Pancreas (tissue), 10 donors: ENCODE results near the gene CDH26. TPM values are rescaled to one million over a fixed set of nuclear protein-coding genes. Genes with fewer than 3 reads are reported as not detected.

Experiments used
- ATAC-seq, 4 donors: fragments of 200-7000 bp; cut with Tn5 transposase; one replicate each; pipeline versions ENCODE4 v1.8.0 to v1.9.1; 2020; ENCODE audit warnings: mild to moderate bottlenecking in 4 of 4, moderate library complexity in 4 of 4
- DNase-seq, 6 donors: peaks; one replicate each; pipeline ENCODE4 v3.0.0-alpha.2; 2020
- FAIRE-seq: peaks from 2 replicates; lab custom pipeline; 2012; peaks lifted over from hg19 to GRCh38; lab: Jason Lieb, UNC
- H3K27ac ChIP-seq, 4 donors: fragments of 200-600 bp; sonication (generic); 1 replicate in 3 of 4; 2 replicates in 1 of 4; pipeline versions ENCODE4 v1.5.0 to v1.8.0; 2020
- H3K27me3 ChIP-seq, 4 donors: fragments of 200-600 bp; one replicate each; pipeline ENCODE4 v1.8.0; 2021
- H3K36me3 ChIP-seq, 3 donors: fragments of 200-600 bp; sonication (generic) in 1 of 3; one replicate each; pipeline versions ENCODE4 v1.5.0 to v1.8.0; 2020 to 2021
- H3K4me1 ChIP-seq, 3 donors: fragments of 200-600 bp; one replicate each; pipeline ENCODE4 v1.8.0; 2021
- H3K4me3 ChIP-seq, 4 donors: fragments of 200-600 bp; sonication (generic) in 2 of 4; one replicate each; pipeline versions ENCODE4 v1.5.0 to v1.8.0; 2020 to 2021
- H3K9me3 ChIP-seq, 4 donors: fragments of 200-600 bp; one replicate each; pipeline ENCODE4 v1.8.0; 2021
- CTCF ChIP-seq, 4 donors: fragments of 200-600 bp; sonication (generic) in 3 of 4; IDR thresholded peaks; one replicate each; pipeline versions ENCODE4 v1.5.0 to v1.8.0; 2021; ENCODE audit warnings: antibody characterized with exemption in 4 of 4
- WGBS, 2 donors: extraction: QIAGEN DNeasy Blood & Tissue Kit; methylation state at CpG; one replicate each; pipeline ENCODE4 v1.1.7; 2013; 5-methylcytosine and 5-hydroxymethylcytosine counted together
- intact Hi-C, 3 donors: fragments of 100-400 bp; cut with DNase I; formaldehyde crosslinking; loops; one replicate each; pipeline versions ENCODE4 v1.11.1 to v1.14.2; 2022
- polyA plus RNA-seq, 2 donors: library from polyadenylated mRNA; stranded (reverse); fragments of 200-250 nt; gene quantifications; one replicate each; pipeline ENCODE4 v1.2.3, GENCODE V29; 2013
- total RNA-seq, 6 donors: library from RNA; stranded (reverse); fragmentation: NEBNext Ultra II Directional in 4 of 6; extraction: Animal tissue kit (Norgen Biotek cat#: 25700) in 4 of 6; gene quantifications; one replicate each; pipeline versions ENCODE4 v1.2.1 to v1.2.4, GENCODE V29; 2021 to 2023
- donor health status: healthy with polysubstance abuse.
- donor health status: DM: no; HTN: no; CAD: no; lungs with moderate emphysema.
- donor health status: DM: no; HTN: no; CAD: no.
- donor health status: control.
- donor health status: control.
- donor health status: Bipolar disorder and iron deficiency.
- donor health status: DM: yes; HTN: yes; CAD: no.
- donor health status: DM: no; HTN: no; CAD: no.
- donor health status: DM: no; HTN: no; CAD: no.
- donor health status: DM: yes; HTN: yes; CAD: no.

Gene CDH26
- total and polyA plus RNA-seq, 8 donors: 0.13 to 1.1 (median 0.48) TPM

- intact Hi-C loops: no loop called here
- no peak for TF ChIP-seq CTCF (IDR thresholded peaks at IDR 0.05)
- no peaks in the 10 kb centered on the region for H3K27me3 ChIP-seq
Measured at GRCh38 chr20:60011512-60012507, 53.6 kb downstream of the CDH26 start.

DNA sequence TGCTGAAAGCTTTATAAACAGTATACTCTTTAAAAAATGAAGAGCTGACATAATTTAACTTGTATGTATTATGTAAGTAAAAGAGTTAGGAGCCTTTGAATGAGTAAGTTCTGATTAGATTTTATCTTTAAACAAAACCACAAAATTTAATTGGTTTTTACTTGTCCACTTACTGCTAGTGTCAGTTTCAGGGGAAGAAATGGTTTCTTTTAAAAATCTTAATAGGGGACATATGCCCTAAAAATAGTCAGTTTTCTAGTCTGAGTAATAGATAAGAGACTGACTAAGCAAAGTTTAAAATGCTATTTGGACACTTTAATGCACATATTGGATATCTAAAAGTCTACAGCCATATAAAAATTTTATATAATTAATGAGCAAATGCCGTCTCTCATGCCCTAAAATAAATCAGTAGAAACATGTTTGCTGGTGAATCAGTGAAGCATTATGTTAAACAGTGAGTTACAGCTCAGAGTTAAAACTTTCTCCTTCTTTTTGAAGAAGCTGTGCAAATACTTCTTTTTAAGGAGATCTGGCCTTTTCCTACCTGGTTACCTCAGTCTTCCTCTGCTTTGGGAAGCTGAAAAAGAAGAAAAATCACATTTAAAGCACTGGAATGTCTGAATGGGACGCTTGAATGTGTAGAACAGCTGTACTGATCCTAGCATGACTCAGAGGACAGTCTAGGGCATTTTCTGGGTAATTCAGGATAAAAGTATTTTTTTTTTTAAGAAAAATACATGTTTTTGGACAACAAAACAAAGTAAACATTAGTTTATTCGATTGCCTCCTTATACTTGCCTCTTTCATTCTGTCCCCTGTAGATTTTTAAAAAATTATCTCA lies 55.3 kb downstream of the CDH26 start:
- no peaks in the 10 kb centered on the region for H3K36me3 ChIP-seq
- DNase-seq (no peak), FAIRE-seq (no peak), ATAC-seq (no peak)
- TF ChIP-seq CTCF (IDR thresholded peaks at IDR 0.05): no peak
- H3K4me3 ChIP-seq: no peak overlapping the region
- intact Hi-C loops: no loop called here
- no peaks in the 10 kb centered on the region for H3K4me1 ChIP-seq
- no peaks in the 10 kb centered on the region for H3K9me3 ChIP-seq
- no peak overlapping the region for H3K27ac ChIP-seq
- 68 to 76% methylated on average over 3 of the region's 3 CpGs for WGBS, 2 donors
- no peaks in the 10 kb centered on the region for H3K27me3 ChIP-seq

More at GRCh38 chr20:60011512-60012507, 53.6 kb downstream of the CDH26 start:
- no peaks in the 10 kb centered on the region for H3K4me1 ChIP-seq
- 77 to 84% methylated on average over 17 of the region's 17 CpGs for WGBS, 2 donors
- no peaks in the 10 kb centered on the region for H3K9me3 ChIP-seq
- no peak overlapping the region for H3K27ac ChIP-seq
- no peak overlapping the region for H3K4me3 ChIP-seq
- FAIRE-seq (no peak), DNase-seq (no peak), ATAC-seq (no peak)
- H3K36me3 ChIP-seq: no peaks in the 10 kb centered on the region

- Histone ChIP-seq H3K4me3 (no peak overlapping the region), H3K36me3 (no peaks in the 10 kb centered on the region), H3K27me3 (no peaks in the 10 kb centered on the region), H3K4me1 (no peaks in the 10 kb centered on the region), H3K9me3 (no peaks in the 10 kb centered on the region), H3K27ac (no peak overlapping the region)
- intact Hi-C loops: no loop called here
- no peak for DNase-seq
- TF ChIP-seq CTCF (IDR thresholded peaks at IDR 0.05): no peak
- no peak for FAIRE-seq
- ATAC-seq: no peak
Measured at GRCh38 chr20:60016406-60016805, 58.2 kb downstream of the CDH26 start.

DNA sequence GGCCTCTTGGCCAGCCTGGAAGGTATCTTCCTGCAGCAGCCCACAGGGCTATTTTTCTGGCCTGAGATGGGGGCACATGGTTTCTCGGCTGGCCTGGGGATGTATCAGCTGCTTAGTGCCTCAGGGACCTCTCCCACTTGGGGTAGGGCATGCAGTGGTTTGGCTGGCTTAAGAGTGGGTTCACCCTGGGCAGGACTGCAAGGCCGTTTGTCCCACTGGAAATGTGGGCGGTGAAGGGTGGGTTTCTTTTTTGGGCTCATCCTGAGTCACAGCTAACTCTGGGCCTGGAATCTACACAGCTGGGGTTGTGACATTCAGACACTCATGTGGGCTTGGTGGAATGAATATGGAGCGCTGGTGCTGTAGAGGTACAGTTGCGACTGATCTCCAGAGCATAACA lies 62.0 kb downstream of the CDH26 start:
- no peak overlapping the region for H3K4me3 ChIP-seq
- H3K9me3 ChIP-seq: no peaks in the 10 kb centered on the region
- FAIRE-seq (no peak), DNase-seq (no peak), ATAC-seq (no peak)
- no peaks in the 10 kb centered on the region for H3K36me3 ChIP-seq
- no peaks in the 10 kb centered on the region for H3K27me3 ChIP-seq
- H3K4me1 ChIP-seq: no peaks in the 10 kb centered on the region
- 85 to 94% methylated on average over 5 of the region's 5 CpGs for WGBS, 2 donors
- intact Hi-C loops: no loop called here
- no peak overlapping the region for H3K27ac ChIP-seq
- no peak for TF ChIP-seq CTCF (IDR thresholded peaks at IDR 0.05)
